DOHH2 (cell line): ENCODE results near the gene DUSP28.

Source experiments
- CTCF ChIP-seq: fragments of 200-600 bp; sonication (generic); IDR thresholded peaks from one replicate; pipeline ENCODE4 v1.5.1; 2014; ENCODE audit warnings: antibody characterized with exemption, mild to moderate bottlenecking, low read depth, low read length; ENCODE audit not compliant: poor library complexity, severe bottlenecking
- EZH2phosphoT487 ChIP-seq: fragments of 200-600 bp; sonication (generic); IDR thresholded peaks from 2 replicates; pipeline ENCODE4 v1.6.1; 2017; ENCODE audit warnings: borderline replicate concordance, mild to moderate bottlenecking, antibody characterized with exemption, low read length, moderate library complexity, mixed read lengths

DNA sequence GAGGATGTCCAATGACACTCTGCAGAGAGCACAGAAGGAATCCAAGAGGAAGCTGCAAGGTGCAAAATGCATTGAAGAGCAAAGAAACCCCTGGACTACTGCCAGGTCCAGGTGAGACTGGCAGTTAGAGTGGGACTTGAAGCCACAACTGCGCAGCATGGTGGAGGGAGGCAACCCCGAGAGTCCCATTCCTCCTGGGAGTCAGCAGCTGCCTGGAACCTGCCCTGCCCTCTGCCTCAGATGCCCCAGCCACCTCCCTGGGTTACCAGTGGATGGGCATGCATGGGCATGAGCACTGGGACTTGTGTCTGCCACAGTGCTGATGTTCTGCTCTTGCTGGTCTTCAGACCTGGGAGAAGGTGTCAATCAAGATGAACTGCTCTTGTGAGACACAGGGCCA, 45.5 kb upstream of the DUSP28 start:
- no peak for TF ChIP-seq CTCF
- no peak for TF ChIP-seq EZH2phosphoT487
